GM19397 (cell line): ENCODE results near the gene DENND1B.

Experiments
- ATAC-seq: cut with Tn5 transposase; IDR thresholded peaks from one replicate; pipeline ENCODE4 v1.9.1; 2021; ENCODE audit warnings: mild to moderate bottlenecking, moderate library complexity; ENCODE audit not compliant: unreplicated experiment

Gene DENND1B, protein sequence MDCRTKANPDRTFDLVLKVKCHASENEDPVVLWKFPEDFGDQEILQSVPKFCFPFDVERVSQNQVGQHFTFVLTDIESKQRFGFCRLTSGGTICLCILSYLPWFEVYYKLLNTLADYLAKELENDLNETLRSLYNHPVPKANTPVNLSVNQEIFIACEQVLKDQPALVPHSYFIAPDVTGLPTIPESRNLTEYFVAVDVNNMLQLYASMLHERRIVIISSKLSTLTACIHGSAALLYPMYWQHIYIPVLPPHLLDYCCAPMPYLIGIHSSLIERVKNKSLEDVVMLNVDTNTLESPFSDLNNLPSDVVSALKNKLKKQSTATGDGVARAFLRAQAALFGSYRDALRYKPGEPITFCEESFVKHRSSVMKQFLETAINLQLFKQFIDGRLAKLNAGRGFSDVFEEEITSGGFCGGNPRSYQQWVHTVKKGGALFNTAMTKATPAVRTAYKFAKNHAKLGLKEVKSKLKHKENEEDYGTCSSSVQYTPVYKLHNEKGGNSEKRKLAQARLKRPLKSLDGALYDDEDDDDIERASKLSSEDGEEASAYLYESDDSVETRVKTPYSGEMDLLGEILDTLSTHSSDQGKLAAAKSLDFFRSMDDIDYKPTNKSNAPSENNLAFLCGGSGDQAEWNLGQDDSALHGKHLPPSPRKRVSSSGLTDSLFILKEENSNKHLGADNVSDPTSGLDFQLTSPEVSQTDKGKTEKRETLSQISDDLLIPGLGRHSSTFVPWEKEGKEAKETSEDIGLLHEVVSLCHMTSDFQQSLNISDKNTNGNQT

GRCh38 chr1:197775282-197776262 is at the start of gene DENND1B:
Gene DENND1B, minus strand, starts transcription at chr1:197775480. Its CDS starts 325 bp downstream, at chr1:197775155.
- ATAC-seq = peak; percentile 80

DNA sequence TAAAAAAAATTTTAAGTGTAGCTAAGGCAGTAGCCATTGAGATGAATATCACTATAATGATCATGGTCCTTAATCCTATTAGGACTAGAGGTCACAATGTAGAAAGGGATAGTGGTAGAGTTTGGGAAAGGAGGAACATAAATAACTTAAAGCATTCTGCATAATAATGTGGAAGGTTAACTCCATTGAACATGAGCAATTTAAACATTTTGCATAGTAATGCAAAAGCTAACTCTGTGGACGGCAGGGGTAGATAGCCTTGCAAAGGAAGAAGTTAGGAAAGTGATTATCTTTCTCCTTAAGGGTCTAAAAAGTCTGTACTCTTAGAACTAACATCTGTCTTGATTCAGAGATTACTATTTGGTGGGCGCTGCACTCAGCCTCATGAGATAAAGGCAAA is 39.0 kb upstream of the DENND1B start:
- no peak for ATAC-seq

DNA sequence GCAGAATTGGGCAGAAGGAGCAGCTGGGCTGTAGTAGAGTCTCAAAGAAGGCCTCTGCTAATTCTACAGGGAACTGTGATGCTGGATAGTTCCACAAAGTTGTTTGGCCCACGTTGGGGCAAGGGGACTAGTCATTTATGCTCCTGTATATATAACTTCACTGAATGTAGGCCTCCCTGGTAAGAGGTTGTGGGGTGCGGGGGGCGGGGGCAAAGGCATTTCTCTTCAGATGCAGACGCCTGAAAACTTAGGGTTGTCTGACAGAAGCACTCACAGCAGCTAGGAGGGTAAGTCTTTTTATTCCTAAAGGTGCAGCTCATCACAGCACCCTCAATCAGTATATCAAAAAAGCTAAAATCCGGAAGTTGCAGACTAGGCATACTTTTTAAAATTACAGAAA is 38.5 kb upstream of the DENND1B start:
- ATAC-seq = no peak

DNA sequence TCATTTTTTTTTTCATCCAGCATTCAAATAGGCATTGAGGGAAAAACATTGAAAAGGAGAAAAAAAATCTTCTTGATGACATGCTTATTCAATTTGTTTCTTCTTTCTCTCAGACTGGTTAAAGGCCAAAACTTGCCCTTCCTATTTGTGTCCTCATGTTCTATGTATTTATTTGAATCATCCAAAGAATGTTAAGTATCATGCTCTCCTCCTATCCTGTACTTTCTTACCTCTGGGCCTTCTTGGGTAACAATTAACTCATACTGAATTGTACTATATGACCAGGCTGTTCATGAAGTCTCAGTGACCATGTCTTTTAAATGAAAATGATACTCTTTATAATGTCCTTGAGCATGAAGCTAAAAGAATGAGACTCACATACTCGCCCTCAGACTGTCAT is 36.5 kb upstream of the DENND1B start:
- ATAC-seq = no peak

GRCh38 chr1:197810812-197811211 is 35.5 kb upstream of the DENND1B start:
- ATAC-seq = no peak

DNA sequence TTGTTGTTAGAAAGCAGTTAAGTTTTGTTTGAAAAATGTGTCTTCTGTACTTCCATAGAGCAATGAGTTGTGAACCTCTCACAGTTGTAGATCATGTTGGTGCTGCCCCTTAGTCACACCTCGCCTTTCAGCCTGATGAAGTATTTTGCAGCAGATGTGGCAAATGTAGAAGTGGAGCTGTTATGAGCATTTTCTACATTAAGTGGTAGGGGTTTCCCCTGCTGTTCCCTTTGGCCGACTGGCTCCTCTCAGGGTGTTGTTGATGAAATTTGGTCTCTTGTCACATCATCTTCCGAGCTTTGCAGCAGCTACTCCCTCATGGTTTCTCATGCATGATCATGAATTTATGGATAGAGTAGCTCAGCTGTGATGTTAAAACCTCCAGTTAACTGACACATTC is 33.6 kb upstream of the DENND1B start:
- no peak for ATAC-seq

- no peak for ATAC-seq
These were observed 32.6 kb upstream of the DENND1B start for GRCh38 chr1:197807739-197808453.

DNA sequence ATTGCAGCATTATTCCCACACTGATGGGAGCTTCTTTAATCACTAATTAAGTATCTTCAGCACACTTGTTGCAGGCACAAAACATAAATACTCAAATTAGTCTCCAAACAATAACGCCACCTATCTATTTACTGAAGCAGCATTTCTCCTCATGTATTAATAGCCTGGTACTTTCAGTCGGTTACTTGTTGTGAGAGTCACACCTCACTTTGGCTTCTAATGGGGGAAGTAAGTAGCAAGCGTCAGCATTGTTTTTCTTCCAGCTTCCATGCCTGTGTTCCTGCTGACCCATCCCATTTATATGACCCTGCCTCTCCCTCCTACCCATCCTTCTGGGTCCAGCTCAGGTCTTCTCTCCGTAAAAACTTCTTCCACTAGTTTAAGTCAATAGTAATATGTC is 31.9 kb upstream of the DENND1B start:
- no peak for ATAC-seq

GRCh38 chr1:197806718-197807117 is 31.4 kb upstream of the DENND1B start:
- ATAC-seq = no peak

GRCh38 chr1:197801684-197802083 is 26.4 kb upstream of the DENND1B start:
- ATAC-seq = no peak

DNA sequence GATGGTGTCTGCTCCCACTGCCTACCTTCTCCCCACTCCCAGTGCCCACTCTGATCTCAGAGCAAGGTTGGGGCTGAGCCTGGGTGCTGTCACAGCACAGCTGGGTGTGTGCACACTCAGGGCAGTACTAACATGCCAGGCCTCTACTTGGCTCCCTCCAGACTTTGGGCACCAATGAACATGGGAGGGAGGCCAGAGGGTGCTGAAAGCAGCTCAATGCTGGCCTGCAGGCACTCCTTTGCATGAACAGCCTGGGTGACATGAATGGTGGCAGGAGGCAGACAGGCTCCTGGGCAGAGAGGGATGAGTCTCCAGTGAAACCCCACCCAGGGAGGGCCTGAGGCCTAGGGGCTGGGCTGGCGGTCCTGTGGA is 25.8 kb upstream of the DENND1B start:
- no peak for ATAC-seq

DNA sequence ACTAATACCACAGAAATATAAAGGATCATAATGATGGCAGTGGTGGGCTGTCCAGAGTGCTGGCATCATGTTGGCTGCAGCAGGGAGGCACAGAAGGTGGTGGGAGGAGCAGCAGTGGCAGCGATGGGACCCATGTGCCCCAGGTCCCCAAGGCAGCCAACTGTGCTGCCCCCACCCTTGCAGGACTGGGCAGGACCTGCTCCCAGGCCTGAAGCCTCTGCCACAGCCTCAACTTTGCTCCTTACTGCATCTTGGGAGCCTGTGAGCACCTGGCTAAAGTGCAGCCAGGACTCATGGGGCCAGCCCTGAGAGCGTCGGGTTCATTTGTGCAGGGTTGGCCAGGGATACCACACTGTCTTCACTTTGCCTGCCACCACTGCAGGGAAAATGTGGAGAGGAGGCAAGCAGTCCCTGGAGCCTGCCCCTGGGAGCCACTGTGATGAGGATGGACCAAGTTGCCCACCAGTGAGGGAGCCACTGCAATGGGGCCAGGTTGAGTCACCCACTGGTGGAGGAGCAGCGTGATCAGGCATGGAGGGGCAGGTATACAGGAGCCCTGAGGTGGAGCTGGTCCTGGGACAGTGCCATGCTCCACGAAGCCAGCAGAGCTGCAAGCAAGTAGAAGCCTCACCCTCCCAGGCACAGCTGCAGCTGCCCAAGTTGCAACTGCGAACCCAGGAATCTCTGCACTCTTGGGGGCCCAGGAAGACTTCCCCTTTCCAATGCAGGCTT is 25.3 kb upstream of the DENND1B start:
- no peak for ATAC-seq

GRCh38 chr1:197799271-197799670 is 24.0 kb upstream of the DENND1B start:
- ATAC-seq = no peak

DNA sequence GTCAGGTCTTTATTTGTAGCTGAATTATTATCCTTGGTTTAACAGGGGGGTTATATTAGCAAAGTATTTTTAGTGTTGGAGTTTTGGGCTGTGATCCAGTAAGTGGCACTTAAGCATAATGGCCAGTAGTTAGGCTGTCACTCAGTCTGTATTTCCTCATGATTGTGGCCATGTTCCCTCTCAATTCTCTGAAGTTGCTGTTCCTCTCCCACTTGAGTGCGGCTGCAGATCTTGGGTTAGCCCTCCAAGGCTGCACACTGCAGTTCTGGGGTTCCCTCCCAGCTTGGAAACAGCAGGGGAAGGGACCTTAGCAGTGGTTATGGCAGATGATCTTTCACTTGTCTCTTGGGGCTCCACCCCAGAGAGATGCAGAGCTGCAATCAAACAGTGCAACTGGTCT is 23.2 kb upstream of the DENND1B start:
- ATAC-seq = no peak

DNA sequence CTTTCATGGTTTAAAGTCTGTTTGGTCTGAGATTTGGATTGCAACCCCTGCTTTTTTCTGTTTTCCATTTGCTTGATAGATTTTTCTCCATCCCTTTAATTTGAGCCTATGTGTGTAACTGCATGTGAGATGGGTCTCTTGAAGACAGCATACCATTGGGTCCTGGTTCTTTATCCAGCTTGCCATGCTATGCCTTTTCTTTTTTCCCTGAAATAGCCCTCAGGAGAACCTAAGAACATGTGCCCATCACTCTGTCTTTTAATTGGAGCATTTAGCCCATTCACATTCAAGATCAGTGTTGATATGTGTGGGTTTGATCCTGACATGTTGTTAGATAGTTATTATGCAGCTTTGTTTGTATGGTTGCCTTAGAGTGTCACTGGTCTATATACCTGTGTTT is 21.7 kb upstream of the DENND1B start:
- no peak for ATAC-seq

DNA sequence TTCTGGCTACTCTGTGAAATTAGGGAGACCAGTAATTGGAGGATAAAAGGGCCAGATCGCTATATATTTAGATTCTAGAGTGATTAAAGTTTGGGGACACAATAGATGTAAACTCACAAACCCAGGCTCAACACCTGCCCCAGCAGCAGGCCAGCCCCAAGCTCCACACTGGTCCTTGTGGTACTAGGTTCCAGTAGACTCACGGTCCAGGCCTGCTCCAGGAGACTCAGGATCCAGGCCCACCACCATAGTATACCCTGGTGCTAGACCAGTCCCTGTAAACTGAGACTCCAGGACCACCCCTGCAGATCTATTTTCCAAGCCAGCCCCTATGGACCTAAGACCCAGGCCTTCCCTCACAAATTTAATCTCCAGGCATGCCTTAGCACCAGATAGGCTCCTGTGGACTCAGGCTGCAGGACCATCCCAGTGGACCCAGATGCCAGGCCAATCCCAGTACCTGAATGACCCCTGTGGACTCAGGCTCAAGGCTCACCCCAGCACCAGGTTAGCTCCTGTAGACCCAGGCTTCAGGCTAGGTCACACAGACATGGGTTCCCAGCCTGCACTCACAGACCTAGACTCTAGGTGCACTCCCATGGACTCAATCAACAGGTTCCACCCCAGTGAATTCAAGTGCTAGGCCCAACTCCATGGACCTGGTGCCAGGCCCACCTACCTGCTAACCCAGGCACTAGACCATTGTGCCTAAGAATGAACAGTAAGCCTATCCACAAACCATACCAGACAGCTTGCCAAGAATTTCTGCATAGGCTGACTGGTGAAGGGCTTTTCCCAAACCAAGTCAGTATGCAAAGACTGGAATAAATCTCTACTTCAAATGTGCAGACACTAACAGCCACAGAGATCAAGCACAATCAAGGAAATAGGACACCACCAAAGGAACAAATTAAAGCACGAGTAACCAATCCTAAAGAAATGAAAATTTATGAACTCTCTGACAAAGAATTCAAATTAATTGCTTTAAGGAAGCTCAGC is 13.8 kb upstream of the DENND1B start:
- ATAC-seq = no peak

GRCh38 chr1:197787623-197788536 is 12.6 kb upstream of the DENND1B start:
- ATAC-seq = no peak

DNA sequence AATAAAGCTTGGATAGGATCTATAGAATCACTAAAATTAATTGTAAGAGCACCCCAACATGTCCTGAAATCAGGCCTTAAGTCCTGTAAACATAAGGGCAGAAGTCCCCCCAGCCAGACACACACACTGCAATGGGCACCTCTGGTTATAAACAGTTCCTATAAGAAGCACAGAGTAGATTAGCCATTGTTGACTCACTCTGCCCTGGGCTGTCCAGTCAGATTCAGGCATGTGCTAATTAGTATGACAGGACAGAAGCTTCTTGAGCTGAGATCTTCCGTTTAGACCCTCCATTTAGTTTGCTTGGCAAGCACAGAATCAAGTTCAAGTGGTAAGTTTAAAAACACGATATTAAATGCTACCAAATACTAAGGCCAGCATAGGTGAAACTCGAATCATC is 11.8 kb upstream of the DENND1B start:
- ATAC-seq = no peak
